Measurements from ENCODE around the gene NUSAP1. TPM values are rescaled to one million over a fixed set of nuclear protein-coding genes. Genes with fewer than 3 reads are reported as not detected.

NUSAP1 gene
- total RNA-seq, 4 donors from 2014 or later, result 0.47 to 4.6 (median 3.4) TPM

DNA sequence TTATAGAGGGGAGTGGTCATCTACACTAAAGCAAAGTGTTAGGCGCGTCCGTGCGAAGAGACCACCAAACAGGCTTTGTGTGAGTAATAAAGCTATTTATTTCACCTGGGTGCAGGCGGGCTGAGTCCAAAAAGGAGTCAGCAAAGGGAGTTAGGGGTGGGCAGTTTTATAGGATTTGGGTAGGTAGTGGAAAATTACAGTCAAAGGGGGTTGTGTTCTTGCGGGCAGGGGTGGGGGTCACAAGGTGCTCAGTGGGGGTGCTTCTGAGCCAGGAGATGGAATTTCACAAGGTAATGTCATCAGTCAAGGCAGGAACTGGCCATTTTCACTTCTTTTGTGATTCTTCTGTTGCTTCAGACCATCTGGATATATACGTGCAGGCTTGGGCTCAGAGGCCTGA is 47.4 kb upstream of the NUSAP1 start:
- Histone ChIP-seq H3K27ac (peak overlapping the region in 3 of 4 donors; percentile 93 to 96 (median 95)), H3K4me1 (peaks cover 2 to 54% (median 9%) of the 10 kb centered on the region in 3 donors), H3K9me3 (no peaks in the 10 kb centered on the region), H3K36me3 (peaks cover 0 to 47% of the 10 kb centered on the region in 2 donors), H3K4me3 (peak overlapping the region; percentile 57 to 88), H3K27me3 (no peaks in the 10 kb centered on the region)
- ATAC-seq, result no peak
- WGBS, 2 donors (ENCODE audit: low coverage in 1 of 2), result 17 to 32% methylated on average over 6 to 7 of the region's 7 CpGs
- TF ChIP-seq CTCF (IDR thresholded peaks at IDR 0.05) (no peak), POLR2AphosphoS5 (IDR thresholded peaks at IDR 0.05) (no peak), EP300 (IDR thresholded peaks at IDR 0.05) (no peak), POLR2A (IDR thresholded peaks at IDR 0.05) (no peak)

DNA sequence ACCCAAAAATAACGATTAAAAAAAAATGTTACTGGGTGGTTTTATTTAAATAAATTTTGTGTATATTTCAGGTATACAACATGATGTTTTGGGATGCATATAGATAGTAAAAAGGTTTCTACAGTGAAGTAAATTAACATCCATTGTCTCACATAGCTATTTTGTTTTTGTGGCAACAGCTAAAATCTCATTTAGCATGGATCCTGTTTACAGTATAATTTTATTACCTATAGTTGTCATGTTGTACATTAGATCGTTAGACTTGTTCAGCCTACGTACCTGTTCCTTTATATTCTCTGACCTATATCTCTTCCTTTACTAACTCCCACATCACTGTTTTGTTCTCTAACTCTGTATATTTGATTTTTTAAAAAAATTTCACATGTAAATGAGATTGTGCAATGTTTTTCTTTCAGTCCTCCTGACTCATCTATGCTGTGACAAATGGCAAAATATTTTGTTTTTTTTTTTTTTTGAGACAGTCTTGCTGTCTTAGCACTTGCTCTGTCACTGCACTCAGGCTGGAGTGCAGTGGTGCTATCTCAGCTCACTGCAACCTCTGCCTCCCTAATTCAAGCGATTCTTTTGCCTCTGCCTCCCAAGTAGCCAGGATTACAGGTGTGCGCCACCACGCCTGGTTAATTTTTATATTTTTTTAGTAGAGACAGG is 45.9 kb upstream of the NUSAP1 start:
- no peak overlapping the region for H3K27ac ChIP-seq
- no peak overlapping the region for H3K4me3 ChIP-seq
- ATAC-seq, result no peak
- WGBS, 2 donors (ENCODE audit: low coverage in 1 of 2), result 96 to 97% methylated on average over 5 to 6 of the region's 6 CpGs
- peaks cover 0 to 58% of the 10 kb centered on the region in 2 donors for H3K36me3 ChIP-seq
- H3K9me3 ChIP-seq, result no peaks in the 10 kb centered on the region
- H3K27me3 ChIP-seq, result no peaks in the 10 kb centered on the region
- peaks cover 2 to 54% (median 9%) of the 10 kb centered on the region in 3 donors for H3K4me1 ChIP-seq
- TF ChIP-seq EP300 (IDR thresholded peaks at IDR 0.05), result no peak
- no peak for TF ChIP-seq POLR2A (IDR thresholded peaks at IDR 0.05)
- no peak for TF ChIP-seq POLR2AphosphoS5 (IDR thresholded peaks at IDR 0.05)
- no peak for TF ChIP-seq CTCF (IDR thresholded peaks at IDR 0.05)

GRCh38 chr15:41288464-41288863 is 44.2 kb upstream of the NUSAP1 start:
- no peak for ATAC-seq
- H3K4me3 ChIP-seq, result no peak overlapping the region
- no peaks in the 10 kb centered on the region for H3K27me3 ChIP-seq
- H3K9me3 ChIP-seq, result no peaks in the 10 kb centered on the region
- H3K27ac ChIP-seq, result peak overlapping the region in 1 of 4 donors; percentile 0
- no peak for TF ChIP-seq EP300 (IDR thresholded peaks at IDR 0.05)
- no peak for TF ChIP-seq CTCF (IDR thresholded peaks at IDR 0.05)
- no peak for TF ChIP-seq POLR2A (IDR thresholded peaks at IDR 0.05)
- no peak for TF ChIP-seq POLR2AphosphoS5 (IDR thresholded peaks at IDR 0.05)
- peaks cover 2 to 47% (median 9%) of the 10 kb centered on the region in 3 donors for H3K4me1 ChIP-seq
- WGBS, 2 donors (ENCODE audit: low coverage in 1 of 2), result 38 to 57% methylated on average over 1 of the region's 1 CpG
- peaks cover 0 to 73% of the 10 kb centered on the region in 2 donors for H3K36me3 ChIP-seq

GRCh38 chr15:41289953-41290352 is 42.7 kb upstream of the NUSAP1 start:
- H3K36me3 ChIP-seq, result peaks cover 0 to 86% of the 10 kb centered on the region in 2 donors
- H3K27me3 ChIP-seq, result no peaks in the 10 kb centered on the region
- WGBS, 2 donors (ENCODE audit: low coverage in 1 of 2), result 82 to 91% methylated on average over 2 of the region's 2 CpGs
- H3K9me3 ChIP-seq, result no peaks in the 10 kb centered on the region
- H3K4me1 ChIP-seq, result peaks cover 2 to 44% (median 9%) of the 10 kb centered on the region in 3 donors
- no peak for ATAC-seq
- H3K27ac ChIP-seq, result no peak overlapping the region
- TF ChIP-seq POLR2AphosphoS5 (IDR thresholded peaks at IDR 0.05), result no peak
- no peak for TF ChIP-seq POLR2A (IDR thresholded peaks at IDR 0.05)
- TF ChIP-seq EP300 (IDR thresholded peaks at IDR 0.05), result no peak
- no peak for TF ChIP-seq CTCF (IDR thresholded peaks at IDR 0.05)
- H3K4me3 ChIP-seq, result no peak overlapping the region

- ATAC-seq, result no peak
- WGBS, 2 donors (ENCODE audit: low coverage in 1 of 2), result 89 to 96% methylated on average over 4 to 7 of the region's 9 CpGs
Observed at GRCh38 chr15:41291065-41291631, 41.5 kb upstream of the NUSAP1 start.

More at GRCh38 chr15:41291065-41291631, 41.5 kb upstream of the NUSAP1 start:
- H3K4me1 ChIP-seq, result peaks cover 0 to 32% (median 3%) of the 10 kb centered on the region in 3 donors
- H3K27me3 ChIP-seq, result no peaks in the 10 kb centered on the region
- H3K9me3 ChIP-seq, result no peaks in the 10 kb centered on the region
- H3K36me3 ChIP-seq, result peaks cover 0 to 86% of the 10 kb centered on the region in 2 donors
- TF ChIP-seq POLR2AphosphoS5 (IDR thresholded peaks at IDR 0.05) (no peak), POLR2A (IDR thresholded peaks at IDR 0.05) (no peak), CTCF (IDR thresholded peaks at IDR 0.05) (no peak), EP300 (IDR thresholded peaks at IDR 0.05) (no peak)
- no peak overlapping the region for H3K4me3 ChIP-seq
- H3K27ac ChIP-seq, result no peak overlapping the region

Measured in gastroesophageal sphincter (tissue), 4 donors.